GM12873 (cell line): Measurements from ENCODE around the gene SLC8B1.

Source experiments
- CTCF ChIP-seq: IDR thresholded peaks from 2 replicates; pipeline ENCODE4 v1.5.1; 2012; ENCODE audit warnings: low read depth, mild to moderate bottlenecking, moderate library complexity, low read length, control low read depth; ENCODE audit not compliant: insufficient read depth; ENCODE audit errors: missing control alignments

Gene SLC8B1

GRCh38 chr12:113302886-113303640 is 31.8 kb downstream of the SLC8B1 start:
- no peak for TF ChIP-seq CTCF

- TF ChIP-seq CTCF = no peak
Measured at GRCh38 chr12:113302466-113302865, 32.4 kb downstream of the SLC8B1 start.

GRCh38 chr12:113301811-113302210 is 33.1 kb downstream of the SLC8B1 start:
- TF ChIP-seq CTCF = no peak

- no peak for TF ChIP-seq CTCF
Measured at GRCh38 chr12:113299619-113300237, 35.2 kb downstream of the SLC8B1 start.

- no peak for TF ChIP-seq CTCF
Measured at GRCh38 chr12:113298861-113299545, 35.9 kb downstream of the SLC8B1 start.

GRCh38 chr12:113298472-113298817 is 36.5 kb downstream of the SLC8B1 start:
- TF ChIP-seq CTCF = no peak
